A673 (cell line): Measurements from ENCODE around the gene FILIP1. TPM values are rescaled to one million over a fixed set of nuclear protein-coding genes. Genes with fewer than 3 reads are reported as not detected.
"Not testable (repeated sequence)": the region's sequence is repeated elsewhere in the genome, so short reads cannot be mapped to it uniquely, and the experiment has no call there.

Experiments
- BruUV-seq: library from RNA; stranded (reverse); fragments of 400-500 nt; replicated peaks from 2 replicates; lab custom pipeline; 2021; lab: Mats Ljungman, UMichigan
- CTCF ChIA-PET: fragments of 300-600 bp; sonication (Branson Sonifier 250); formaldehyde crosslinking; loops from one replicate; lab custom pipeline; 2022; ENCODE audit warnings: antibody characterized with exemption; lab: Charles Lee
- POLR2A ChIA-PET: fragments of 300-600 bp; sonication (Branson Sonifier 250); formaldehyde crosslinking; loops from one replicate; lab custom pipeline; 2022; ENCODE audit warnings: antibody characterized with exemption; ENCODE audit not compliant: low non-redundant PET; lab: Charles Lee
- DNase-seq: peaks from one replicate; pipeline ENCODE4 v3.0.0-alpha.2; 2015; ENCODE audit warnings: low spot score
- H3K27ac ChIP-seq: fragments of 200-600 bp; sonication (generic); 2 replicates; pipeline ENCODE4 v1.5.1; 2016; ENCODE audit warnings: mixed run types, low read depth, mild to moderate bottlenecking, mixed read lengths, antibody characterized with exemption, low read length; ENCODE audit not compliant: poor library complexity, severe bottlenecking
- H3K27me3 ChIP-seq: fragments of 200-600 bp; sonication (generic); replicated peaks from 2 replicates; pipeline ENCODE4 v1.6.1; 2017; ENCODE audit warnings: mixed run types, low read depth, mild to moderate bottlenecking, mixed read lengths, antibody characterized with exemption, low read length; ENCODE audit not compliant: insufficient read depth, poor library complexity
- H3K36me3 ChIP-seq: fragments of 200-600 bp; sonication (generic); 2 replicates; pipeline ENCODE4 v1.6.1; 2016; ENCODE audit warnings: mixed run types, mild to moderate bottlenecking, mixed read lengths, antibody characterized with exemption, low read length; ENCODE audit not compliant: insufficient read depth, poor library complexity, severe bottlenecking
- H3K4me1 ChIP-seq: fragments of 200-600 bp; sonication (generic); 2 replicates; pipeline ENCODE4 v1.6.1; 2017; ENCODE audit warnings: mixed run types, mild to moderate bottlenecking, mixed read lengths, antibody characterized with exemption, low read length; ENCODE audit not compliant: insufficient read depth, poor library complexity, severe bottlenecking
- H3K4me3 ChIP-seq: fragments of 200-600 bp; sonication (generic); 2 replicates; pipeline ENCODE4 v1.5.1; 2016; ENCODE audit warnings: low read depth, mixed run types, mild to moderate bottlenecking, mixed read lengths, low read length; ENCODE audit not compliant: poor library complexity, severe bottlenecking
- H3K9me3 ChIP-seq: fragments of 200-600 bp; sonication (generic); 2 replicates; pipeline ENCODE4 v1.6.1; 2016; ENCODE audit warnings: mixed run types, low read depth, mild to moderate bottlenecking, mixed read lengths, antibody characterized with exemption, low read length; ENCODE audit not compliant: poor library complexity, severe bottlenecking
- CTCF ChIP-seq: fragments of 300-800, 200-600 bp; sonication (generic); conservative IDR thresholded peaks from 2 replicates; pipeline ENCODE4 v1.5.1; 2017; ENCODE audit warnings: low read depth, mild to moderate bottlenecking, antibody characterized with exemption, low read length, moderate library complexity, mixed read lengths
- EZH2 ChIP-seq: fragments of 200-600 bp; sonication (generic); IDR thresholded peaks from 2 replicates; pipeline ENCODE4 v1.6.1; 2017; ENCODE audit warnings: borderline replicate concordance, low read depth, mild to moderate bottlenecking, mixed read lengths, antibody characterized with exemption, low read length; ENCODE audit not compliant: poor library complexity, severe bottlenecking
- intact Hi-C: fragments of 100-400 bp; cut with micrococcal nuclease; formaldehyde crosslinking; loops from one replicate; pipeline ENCODE4 v1.10.0; 2022; ENCODE audit not compliant: unreplicated experiment
- total RNA-seq: library from RNA; stranded (reverse); gene quantifications from 2 replicates; pipeline ENCODE4 v1.2.3, GENCODE V29; 2021

Gene FILIP1
- total RNA-seq, 1 experiment from 2014 or later, result 0.32 TPM

- TF ChIP-seq EZH2 (no peak), CTCF (no peak)
- intact Hi-C loops, result no loop called here
- Histone ChIP-seq H3K27me3 (no peaks in the 10 kb centered on the region), H3K36me3 (no peaks in the 10 kb centered on the region), H3K9me3 (no peaks in the 10 kb centered on the region), H3K27ac (no peak overlapping the region), H3K4me1 (peaks cover 6% of the 10 kb centered on the region), H3K4me3 (no peak overlapping the region)
- no peak for DNase-seq
- CTCF ChIA-PET, result no interaction called here
- POLR2A ChIA-PET, result no interaction called here
- BruUV-seq, result no TSS peak
Measured at GRCh38 chr6:75412969-75413662, 80.5 kb downstream of the FILIP1 start.

GRCh38 chr6:75410564-75410963 is 83.0 kb downstream of the FILIP1 start:
- H3K9me3 ChIP-seq, POLR2A ChIA-PET, H3K36me3 ChIP-seq, DNase-seq, H3K4me1 ChIP-seq, H3K27ac ChIP-seq, intact Hi-C loops, H3K4me3 ChIP-seq, H3K27me3 ChIP-seq, BruUV-seq, CTCF ChIA-PET: not testable (repeated sequence)

DNA sequence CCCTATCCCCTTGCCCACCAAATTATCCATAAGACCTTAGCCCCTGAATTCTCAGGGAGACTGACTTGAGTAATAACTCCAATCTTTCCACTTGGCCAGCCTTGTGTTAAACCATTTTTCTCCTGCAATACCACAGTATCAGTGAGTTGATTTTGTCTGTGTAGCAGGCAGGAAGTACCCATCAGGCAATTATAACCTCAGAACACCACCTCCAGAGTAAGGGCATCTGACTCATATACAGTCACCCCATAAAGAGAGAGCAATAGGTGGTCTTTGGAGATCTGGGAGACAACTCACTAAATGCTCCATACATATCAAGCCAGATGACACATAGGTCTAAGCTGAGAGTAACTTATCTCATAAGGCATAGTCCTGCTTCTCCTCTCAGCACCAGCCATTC is 83.7 kb downstream of the FILIP1 start:
- no TSS peak for BruUV-seq
- ChIA-PET CTCF (no interaction called here), POLR2A (no interaction called here)
- TF ChIP-seq CTCF, result no peak
- TF ChIP-seq EZH2, result no peak
- no peak for DNase-seq
- Histone ChIP-seq H3K9me3 (no peaks in the 10 kb centered on the region), H3K27ac (no peak overlapping the region), H3K4me3 (no peak overlapping the region), H3K27me3 (no peaks in the 10 kb centered on the region), H3K4me1 (no peaks in the 10 kb centered on the region), H3K36me3 (no peaks in the 10 kb centered on the region)
- intact Hi-C loops, result no loop called here

DNA sequence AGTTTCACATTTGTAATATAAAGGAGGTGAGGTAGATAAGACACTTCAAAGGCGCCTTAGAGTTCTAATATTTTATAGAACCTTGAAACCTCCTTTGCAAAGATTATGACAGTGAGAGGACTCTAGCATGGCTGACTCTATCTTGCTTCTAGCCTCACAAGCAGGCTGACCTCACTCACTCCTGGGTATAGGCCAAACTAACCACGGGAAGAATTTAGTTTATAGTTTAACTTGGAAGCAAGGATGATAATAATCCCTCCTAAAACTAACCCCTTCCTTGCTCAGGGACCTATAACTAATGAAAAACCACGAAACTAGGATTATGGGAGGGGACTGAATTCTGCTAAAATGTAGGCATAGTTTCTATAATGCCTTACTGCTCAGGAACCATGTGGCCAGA is 84.3 kb downstream of the FILIP1 start:
- ChIA-PET POLR2A (no interaction called here), CTCF (no interaction called here)
- Histone ChIP-seq H3K4me1 (no peaks in the 10 kb centered on the region), H3K27me3 (no peaks in the 10 kb centered on the region), H3K27ac (no peak overlapping the region), H3K4me3 (no peak overlapping the region), H3K9me3 (no peaks in the 10 kb centered on the region), H3K36me3 (no peaks in the 10 kb centered on the region)
- intact Hi-C loops, result no loop called here
- TF ChIP-seq CTCF, result no peak
- no peak for TF ChIP-seq EZH2
- no peak for DNase-seq
- BruUV-seq, result no TSS peak
